NCI-H526 treated with DMSO at 0.1 percent for 48 hours (cell line): ENCODE results near the gene DBN1.
A peak's percentile ranks its signal among the peaks of the same experiment; 100 is the strongest.
"Not testable (repeated sequence)": the region's sequence is repeated elsewhere in the genome, so short reads cannot be mapped to it uniquely, and the experiment has no call there.

ENCODE experiments used
- DNase-seq: peaks from one replicate; lab custom pipeline; 2025; lab: John Stamatoyannopoulos, UW

The DBN1 gene

DNA sequence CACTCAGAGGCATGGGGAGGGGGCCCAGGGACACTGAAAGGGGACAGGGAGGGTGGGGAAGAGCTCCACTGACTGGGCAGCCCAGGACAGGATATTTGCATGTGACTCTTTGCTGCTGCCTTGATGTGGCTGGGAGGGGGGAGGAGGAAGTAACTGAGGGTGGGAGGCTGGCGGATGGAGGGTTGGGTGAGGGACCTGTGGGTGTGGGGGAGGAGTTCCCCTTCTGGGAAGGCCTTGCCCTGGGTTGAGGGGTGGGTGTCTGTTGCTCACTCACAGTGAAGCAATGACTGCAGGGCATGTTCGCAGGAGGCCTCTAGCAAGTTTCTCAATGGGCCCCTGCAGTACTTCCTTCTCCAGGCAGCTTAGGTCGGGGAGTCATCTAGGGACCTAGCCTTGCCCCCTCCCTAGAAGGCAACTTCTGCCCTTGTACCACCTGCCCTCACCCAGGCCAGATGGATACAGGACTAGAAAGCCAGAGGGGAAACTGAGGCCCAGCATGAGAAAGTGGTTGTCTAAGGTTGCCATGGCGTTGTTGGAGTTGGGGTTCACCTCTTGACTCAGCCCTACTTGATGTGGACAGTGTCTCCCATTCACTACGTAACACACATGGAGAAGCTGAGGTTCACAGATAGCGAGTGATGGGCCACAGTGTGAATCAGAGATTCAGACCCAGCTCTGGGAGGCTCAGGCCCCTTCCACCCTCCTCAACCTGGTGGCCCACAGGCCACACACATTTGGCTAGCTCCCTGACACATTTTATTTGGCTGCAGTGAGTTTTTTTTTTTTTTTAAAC is 44.0 kb downstream of the DBN1 start:
- DNase-seq = no peak

DNA sequence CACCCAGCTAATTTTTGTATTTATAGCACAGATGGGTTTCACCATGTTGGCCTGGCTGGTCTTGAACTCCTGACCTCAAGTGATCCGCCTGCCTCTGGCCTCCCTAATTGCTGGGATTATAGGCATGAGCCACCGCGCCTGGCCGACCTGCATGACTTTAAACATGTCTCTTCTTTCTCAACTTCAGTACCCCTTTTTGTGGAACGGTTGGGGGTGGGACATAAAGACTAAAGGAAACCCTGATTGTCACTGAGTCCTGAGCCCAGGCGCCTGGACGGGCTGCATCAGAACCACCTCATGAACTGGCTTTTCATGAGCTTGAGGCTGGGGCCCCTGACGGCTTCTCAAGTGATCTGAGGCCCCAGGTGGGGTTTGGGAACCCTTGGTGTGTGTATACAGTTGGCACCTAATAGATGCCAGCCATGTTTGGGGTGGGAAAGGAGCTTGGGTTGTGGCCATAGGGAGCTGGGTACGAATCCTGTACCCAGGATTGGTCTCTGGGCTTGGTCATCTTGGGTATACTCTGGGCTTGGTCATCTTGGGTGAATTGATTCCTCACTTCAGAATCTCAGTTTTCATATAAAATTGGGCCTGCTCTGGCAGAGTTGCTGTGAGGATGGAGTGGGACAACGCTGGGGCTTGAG is 44.7 kb downstream of the DBN1 start:
- DNase-seq = no peak

DNA sequence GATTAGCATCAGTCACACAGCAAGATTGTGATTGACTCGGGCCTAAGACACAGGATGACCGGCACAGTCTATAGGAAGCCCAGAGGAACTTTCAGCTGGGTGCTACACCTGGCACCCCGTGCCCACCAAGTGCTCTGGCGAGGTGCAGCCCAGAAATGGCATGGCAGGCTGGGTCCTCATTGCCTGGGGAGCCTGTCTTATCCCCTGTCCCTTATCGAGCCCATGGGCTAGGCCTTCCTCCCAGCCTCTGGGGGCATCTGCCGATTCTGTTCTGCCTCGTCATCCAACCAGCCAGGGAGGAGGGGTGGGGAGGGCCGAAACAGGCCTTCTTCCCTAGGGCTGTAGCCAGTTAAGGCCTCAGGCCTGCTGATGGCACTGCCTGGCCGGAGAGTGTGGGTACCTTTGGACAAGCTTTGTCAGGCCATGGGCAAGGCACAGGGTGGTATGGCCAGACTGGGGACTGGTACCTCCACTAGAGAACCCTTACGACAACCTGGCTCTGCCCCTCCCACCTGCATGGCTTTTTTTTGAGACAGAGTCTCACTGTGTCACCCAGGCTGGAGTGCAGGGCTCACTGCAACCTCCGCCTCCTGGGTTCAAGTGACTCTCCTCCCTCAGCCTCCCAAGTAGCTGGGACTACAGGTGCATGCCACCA is 45.4 kb downstream of the DBN1 start:
- DNase-seq = no peak

DNA sequence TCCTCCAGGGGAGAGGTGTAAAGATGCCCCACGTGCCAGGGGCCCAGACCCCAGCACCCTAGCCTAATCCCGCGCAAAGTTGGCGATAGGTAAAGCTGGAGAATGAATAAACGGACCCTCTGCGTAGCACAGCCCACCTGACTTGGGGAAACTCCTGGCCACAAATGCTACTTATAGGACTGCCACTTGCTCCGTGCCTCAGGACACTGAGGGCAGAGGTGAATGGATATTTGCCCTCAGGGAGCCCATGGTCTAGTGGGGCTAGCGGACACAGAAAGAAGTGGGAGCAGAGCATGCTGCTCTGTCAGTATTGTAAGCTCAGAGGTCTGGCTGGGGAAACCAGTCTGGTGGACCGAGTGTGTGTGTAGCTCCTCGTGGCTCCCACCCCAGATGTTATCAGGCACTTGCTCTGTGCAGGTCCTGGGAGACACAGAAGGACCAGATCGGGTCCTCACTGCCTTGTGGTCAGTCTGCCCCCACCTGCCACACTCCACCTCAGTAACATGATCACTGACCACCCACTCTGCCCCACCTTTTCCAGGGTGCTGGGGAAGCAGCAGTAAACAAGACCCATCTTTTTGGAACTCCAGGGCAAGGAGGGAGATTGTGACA is 46.1 kb downstream of the DBN1 start:
- DNase-seq = no peak

DNA sequence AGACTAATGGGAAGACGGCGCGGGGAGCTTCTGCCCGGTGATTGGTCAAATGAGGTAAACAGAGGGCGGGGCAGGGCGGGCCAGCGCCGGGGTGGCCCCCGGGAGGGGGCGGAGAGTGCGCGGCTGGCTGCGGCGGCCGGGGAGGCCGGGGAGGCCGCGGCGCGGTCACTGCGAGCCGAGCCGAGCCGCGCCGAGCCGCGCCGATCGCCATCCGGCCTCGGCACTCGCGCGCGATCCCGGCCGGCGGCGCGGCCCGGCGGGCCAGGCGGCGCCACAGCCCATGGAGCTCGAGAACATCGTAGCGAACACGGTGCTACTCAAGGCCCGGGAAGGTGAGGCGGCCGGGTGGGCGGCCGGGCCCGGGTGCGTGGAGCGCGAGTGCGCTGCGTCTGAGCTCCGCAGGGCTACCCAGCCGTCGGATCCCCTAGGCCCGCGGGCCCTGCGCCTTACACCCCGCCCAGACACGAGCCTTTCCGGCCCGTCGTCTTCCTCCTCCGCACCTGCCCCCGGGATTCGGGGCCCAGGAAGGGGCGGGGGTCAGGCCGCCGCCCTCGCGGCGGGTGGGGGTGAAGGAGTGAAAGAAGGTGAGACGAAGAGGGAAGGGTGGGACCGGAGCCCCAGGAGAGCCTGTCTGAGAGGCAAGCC is 46.7 kb downstream of the DBN1 start, which contains the start of gene GRK6:
Gene GRK6, plus strand, starts transcription at position 111 of the 645 bp plus-strand sequence. Its CDS starts 170 bp downstream, at position 281.
- DNase-seq = no peak

DNA sequence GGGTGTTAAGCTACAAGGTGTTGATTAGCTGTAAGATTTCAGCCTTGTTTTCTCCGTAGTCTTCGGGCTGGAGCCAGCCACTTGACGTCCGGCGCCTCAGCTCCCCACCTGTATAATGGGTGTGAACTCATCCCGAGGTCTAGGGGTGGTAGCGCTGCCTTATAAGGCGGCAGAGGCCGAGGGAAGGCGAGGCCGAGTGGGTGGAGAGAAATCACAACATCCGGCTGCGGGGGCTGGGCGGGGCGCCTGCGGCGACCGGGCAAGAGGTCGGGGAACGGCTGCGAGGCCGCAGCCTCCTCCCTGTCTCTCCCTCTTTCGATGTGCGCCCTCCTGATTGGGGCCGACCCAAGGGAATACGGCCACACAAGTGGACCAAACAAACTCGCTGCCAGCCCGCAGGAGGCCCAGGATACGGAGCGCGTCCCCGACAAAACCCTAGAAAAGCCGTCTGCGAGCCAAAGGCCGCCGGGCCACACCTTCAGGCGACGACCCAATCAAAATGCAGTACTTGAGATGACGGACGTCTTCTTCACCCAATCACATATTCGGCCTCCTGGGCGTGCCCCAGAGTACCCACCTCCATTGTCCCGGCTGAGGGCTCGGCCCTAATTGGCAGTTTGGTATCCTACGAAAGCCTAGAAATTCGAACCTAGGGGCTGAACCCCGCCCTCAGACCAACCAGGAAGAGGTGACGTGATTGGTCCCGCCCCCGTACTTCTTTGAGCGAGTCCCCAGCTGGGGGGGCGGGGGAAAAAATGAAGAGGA is 47.5 kb downstream of the DBN1 start:
- peak; percentile 97 for DNase-seq

DNA sequence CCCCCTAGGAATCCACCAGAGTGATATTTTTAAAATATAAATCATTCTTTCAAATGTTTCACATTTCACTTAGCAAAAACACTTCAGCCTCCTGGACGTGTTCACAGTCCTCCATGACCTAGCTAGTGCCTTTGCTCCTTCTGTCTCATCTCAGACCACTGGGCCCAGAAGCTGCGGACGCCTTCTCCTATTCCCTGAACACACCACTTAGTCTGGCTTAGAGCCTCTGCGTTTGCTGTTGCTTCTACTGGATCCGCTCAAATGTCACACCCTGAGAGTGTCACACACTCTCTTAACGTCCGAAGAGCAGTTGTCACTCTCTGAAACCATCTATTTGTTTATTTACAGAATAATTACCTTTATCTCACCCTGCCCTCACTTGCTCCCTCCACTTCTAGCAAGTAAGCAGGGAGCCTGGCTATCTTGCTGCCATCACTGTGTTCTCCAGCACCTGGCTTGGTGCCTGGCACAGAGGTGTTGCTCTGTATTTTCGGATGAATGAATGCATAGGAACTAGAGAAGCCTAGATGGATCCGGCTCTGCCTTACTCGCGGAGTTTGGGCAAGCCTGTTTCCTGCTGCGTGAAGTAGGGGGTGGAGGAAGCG is 48.1 kb downstream of the DBN1 start:
- DNase-seq = no peak

DNA sequence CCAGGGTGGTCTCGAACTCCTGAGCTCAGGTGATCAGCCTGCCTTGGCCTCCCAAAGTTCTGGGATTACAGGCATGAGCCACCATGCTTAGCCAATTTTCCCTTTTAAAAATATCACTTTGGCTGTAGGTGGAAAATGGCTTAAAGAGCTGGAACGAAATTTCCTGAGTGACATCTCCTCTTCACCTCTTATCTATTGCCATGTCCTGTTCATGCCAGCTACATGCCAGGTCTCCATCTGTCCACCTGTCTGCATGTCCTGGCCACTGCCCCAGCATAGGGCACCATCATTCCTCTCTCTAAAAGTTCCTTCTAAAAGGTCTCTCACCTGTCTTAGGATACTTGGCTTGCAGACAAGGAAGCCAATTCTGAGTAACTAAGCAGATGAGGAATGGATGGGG is 49.8 kb downstream of the DBN1 start:
- no peak for DNase-seq

DNA sequence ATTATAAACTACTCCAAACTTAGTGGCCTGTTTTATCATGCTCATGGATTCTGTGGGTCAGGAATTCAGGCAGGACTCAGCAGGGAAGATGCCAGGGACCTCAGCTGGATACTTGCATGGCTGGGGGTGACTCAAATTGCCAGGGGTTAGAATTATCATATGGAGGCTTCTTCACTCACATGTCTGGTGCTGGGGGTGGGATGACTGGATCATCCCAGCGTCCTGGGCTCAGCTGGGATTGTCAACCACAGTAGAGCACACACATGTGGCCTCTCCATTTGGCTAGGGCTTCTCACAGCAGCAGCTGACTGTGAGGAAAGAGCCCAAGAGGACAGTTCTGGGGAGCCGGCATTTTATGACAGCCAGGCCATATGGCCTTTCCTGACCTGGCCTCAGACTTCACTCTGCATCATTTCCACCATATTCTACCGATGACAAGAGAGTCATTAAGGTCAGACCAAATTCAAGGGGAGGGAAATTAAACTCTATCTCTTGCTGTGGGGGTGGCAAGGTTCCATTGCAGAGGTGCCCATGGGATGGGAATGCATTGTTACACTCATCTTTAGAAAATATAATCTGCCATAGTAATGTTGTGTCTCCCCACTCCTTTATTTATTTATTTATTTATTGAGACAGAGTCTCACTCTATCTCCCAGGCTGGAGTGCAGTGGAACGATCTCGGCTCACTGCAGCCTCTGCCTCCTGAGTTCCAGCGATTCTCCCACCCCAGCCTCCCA is 52.2 kb downstream of the DBN1 start:
- no peak for DNase-seq

DNA sequence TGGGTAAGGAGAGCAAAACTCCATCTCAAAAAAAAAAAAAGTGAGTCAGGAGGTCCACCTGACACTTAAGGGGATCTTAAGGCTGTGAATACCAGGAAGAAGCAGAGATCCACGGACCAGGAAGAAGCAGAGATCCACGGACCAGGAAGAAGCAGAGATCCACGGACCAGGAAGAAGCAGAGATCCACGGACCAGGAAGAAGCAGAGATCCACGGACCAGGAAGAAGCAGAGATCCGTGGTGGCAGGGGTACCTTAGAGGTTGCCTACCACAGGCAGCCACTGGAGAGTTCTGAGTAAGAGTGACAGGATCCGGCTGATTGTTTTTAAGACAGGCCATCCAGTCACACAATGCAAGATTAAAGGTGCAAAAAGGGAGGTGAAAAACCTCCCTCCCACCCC is 53.0 kb downstream of the DBN1 start:
- DNase-seq = not testable (repeated sequence)

DNA sequence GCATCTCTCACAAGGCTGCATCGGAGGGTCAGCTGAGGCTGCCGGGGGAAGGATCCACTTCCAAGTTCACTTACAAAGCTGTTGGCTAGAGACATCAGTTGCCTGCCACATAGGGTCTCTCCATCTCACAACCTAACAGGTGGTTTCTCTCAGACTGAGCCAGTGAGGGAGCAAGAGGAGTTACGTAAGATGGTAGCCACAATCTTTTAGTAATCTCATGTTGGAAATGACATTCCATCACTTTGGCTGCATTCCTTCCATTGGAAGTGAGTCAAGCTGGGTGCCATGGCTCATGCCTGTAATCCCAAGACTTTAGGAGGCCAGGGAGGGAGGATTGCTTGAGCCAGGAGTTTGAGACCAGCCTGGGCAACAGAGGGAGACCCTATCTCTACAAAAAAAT is 54.4 kb downstream of the DBN1 start:
- no peak for DNase-seq

DNA sequence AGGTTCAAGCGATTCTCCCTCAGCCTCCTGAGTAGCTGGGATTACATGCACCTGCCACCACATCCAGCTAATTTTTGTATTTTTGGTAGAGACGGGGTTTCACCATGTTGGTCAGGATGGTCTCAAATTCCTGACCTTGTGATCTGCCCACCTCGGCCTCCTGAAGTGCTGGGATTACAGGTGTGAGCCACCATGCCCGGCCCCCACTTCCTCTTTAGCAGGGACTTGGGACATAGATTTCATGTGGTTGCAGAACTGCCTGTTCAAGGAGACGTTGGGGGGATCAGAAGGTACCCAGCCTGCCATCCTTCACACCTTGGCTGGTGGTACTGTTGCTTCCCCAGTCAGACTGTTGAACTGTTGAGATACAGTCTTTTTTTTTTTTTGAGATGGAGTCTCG is 56.4 kb downstream of the DBN1 start:
- DNase-seq = not testable (repeated sequence)

DNA sequence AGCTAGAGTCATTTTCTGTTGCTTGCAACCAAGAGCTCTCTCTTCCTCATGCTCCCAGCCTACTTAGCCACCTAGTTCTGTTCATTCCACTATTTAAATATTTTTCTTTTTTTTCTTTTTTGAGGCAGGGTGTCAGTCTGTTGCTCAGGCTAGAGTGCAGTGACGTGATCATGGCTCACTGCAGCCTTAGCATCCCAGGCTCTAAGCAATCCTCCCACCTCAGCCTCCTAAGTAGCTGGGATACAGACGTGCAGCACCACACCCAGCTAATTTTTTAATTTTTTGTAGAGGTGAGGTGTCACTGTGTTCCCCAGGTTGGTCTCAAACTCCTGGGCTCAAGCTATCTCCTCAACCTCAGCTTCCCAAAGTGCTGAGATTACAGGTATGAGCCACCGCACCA is 59.0 kb downstream of the DBN1 start:
- no peak for DNase-seq

DNA sequence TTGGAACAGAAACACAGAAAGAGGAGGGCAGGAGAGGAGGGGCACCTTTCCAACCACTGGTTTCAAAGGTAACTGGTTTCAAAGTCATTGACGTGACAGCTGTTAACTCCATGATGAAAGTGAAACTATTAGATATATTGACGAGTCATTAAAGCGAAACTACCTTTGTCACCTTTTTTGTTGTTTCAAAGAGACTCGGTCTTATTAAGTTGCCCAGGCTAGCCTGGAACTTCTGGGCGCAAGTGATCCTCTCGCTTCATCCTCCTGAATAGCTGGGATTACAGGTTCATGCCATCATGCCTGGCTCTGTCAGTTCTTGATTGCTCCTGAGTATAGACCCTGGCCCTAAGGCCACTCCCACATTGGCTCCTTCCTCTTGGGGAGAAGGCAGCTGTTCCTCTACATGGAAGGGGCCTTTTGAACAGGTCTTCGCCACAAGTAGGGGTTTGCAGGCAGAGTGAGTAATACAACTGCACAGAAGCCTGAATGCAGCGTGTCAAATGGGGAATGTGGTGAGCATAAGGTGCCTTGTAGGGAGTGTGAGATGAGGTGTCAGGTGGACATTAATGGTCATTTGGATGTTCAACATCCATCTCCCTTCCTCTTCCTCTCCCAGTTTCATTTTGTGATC is 60.7 kb downstream of the DBN1 start:
- no peak for DNase-seq

DNA sequence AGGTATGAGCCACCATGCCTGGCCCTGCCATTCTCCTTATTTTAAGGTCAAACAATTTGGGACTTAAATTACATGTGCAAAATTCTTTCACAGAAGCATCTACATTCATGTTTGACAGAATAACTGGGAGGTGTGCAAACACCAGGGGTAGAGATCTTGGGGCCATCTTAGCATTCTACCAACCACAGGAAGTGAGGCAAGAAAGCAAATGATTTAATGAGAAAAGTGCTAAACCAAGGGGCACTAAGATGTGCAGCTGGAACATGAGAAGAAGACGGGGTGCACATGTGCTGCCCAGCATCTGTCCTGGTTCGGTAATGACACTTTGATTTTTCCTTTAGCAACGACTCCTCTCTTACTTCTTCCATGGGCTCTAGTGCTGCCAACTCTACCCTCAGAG is 62.9 kb downstream of the DBN1 start:
- no peak for DNase-seq

DNA sequence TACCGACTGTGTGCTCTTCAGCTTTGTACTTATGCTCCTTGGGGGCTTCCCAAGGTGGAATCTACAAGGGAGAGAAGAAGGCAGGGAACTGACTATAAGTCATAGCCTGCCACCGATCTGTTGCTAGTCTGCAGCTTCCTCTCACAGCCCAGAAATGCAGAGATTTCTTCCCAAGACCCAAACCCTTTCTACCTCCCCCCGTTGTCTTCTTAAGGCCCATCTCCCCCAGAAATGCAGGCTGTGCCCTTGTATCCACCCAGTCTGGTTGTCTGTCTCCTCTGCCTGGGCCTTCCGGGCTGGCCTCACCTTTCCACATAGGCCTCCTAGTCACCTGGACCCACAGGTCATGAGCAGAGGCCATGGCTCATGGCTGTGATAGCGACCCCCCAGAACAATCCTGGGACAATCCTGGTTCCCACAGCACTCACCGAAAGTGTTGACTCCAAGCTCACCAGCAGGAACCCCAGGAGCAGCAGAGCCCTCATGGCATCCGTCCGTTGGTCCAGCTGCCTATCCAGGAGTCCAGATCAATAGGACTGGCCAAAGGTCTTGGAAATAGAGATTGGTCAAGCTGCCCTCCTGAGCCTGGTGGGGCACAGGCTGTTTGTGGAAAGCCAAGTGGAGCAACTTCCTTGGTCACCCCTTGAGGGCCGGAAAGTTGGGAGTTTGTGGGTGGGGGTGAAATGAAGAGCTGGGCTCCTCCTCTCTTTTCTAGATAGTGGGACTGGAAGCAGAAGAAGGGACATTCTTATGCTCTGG is 64.2 kb downstream of the DBN1 start, which contains the start of gene F12:
Gene F12, minus strand, starts transcription at position 522 of the 759 bp plus-strand sequence. Its CDS starts 37 bp downstream, at position 485.
- no peak for DNase-seq
